Hepatocyte (in vitro differentiated cells): ENCODE measurements around the gene ZBTB38.

Experiments used
- CTCF ChIP-seq: fragments of 200-600 bp; sonication (generic); IDR thresholded peaks from 2 replicates; pipeline ENCODE4 v1.5.1; 2016; ENCODE audit warnings: antibody characterized with exemption, mild to moderate bottlenecking; ENCODE audit not compliant: poor library complexity
- EZH2 ChIP-seq: fragments of 200-600 bp; sonication (generic); IDR thresholded peaks from 2 replicates; pipeline ENCODE4 v1.6.1; 2016; ENCODE audit warnings: antibody characterized with exemption, mild to moderate bottlenecking, borderline replicate concordance

- TF ChIP-seq CTCF: no peak
- no peak for TF ChIP-seq EZH2
Observed at GRCh38 chr3:141380987-141381386, 12.7 kb downstream of the ZBTB38 start.
